CD4-positive, CD25-positive, alpha-beta regulatory T cell (primary cell): ENCODE results near the gene ERF. TPM values are rescaled to one million over a fixed set of nuclear protein-coding genes. Genes with fewer than 3 reads are reported as not detected.
"Not testable (repeated sequence)": the region's sequence is repeated elsewhere in the genome, so short reads cannot be mapped to it uniquely, and the experiment has no call there.

Experiments used
- ATAC-seq, 2 donors: fragments of 150-1000 bp; cut with Tn5 transposase; one replicate each; pipeline ENCODE4 v1.10.0; 2021; ENCODE audit warnings: low read depth in 2 of 2, moderate number of reproducible peaks in 2 of 2, moderate library complexity in 1 of 2
- DNase-seq, 3 donors: peaks; one replicate each; pipeline versions ENCODE4 v3.0.0 to v3.0.0-alpha.2; 2012 to 2022; ENCODE audit warnings: mixed read lengths in 1 of 3
- H3K27ac ChIP-seq: one replicate; pipeline ENCODE4 v1.7.0; 2013; ENCODE audit warnings: mild to moderate bottlenecking, low read length; ENCODE audit not compliant: insufficient read depth, poor library complexity, severe bottlenecking
- H3K27me3 ChIP-seq: one replicate; pipeline ENCODE4 v1.7.0; 2013; ENCODE audit warnings: low read length; ENCODE audit not compliant: control insufficient read depth, insufficient read depth
- H3K36me3 ChIP-seq: one replicate; pipeline ENCODE4 v1.7.0; 2013; ENCODE audit warnings: mild to moderate bottlenecking, low read length, moderate library complexity; ENCODE audit not compliant: control insufficient read depth, insufficient read depth
- H3K4me1 ChIP-seq: 2 replicates; pipeline ENCODE4 v1.7.0; 2013; ENCODE audit warnings: mild to moderate bottlenecking, low read length; ENCODE audit not compliant: insufficient read depth, control insufficient read depth, poor library complexity, severe bottlenecking
- H3K4me3 ChIP-seq: one replicate; pipeline ENCODE4 v1.7.0; 2013; ENCODE audit warnings: low read depth, mild to moderate bottlenecking, low read length, moderate library complexity
- H3K9me3 ChIP-seq, 2 experiments: 1 replicate in 1 of 2; 2 replicates in 1 of 2; pipeline ENCODE4 v1.7.0; 2013; ENCODE audit warnings: low read length in 2 of 2, mild to moderate bottlenecking in 1 of 2, moderate library complexity in 1 of 2; ENCODE audit not compliant: control insufficient read depth in 2 of 2
- H3K27ac Mint-ChIP-seq, 3 donors: one replicate each; pipeline ENCODE4 v1.8.0; 2020 to 2022; ENCODE audit warnings: mild to moderate bottlenecking in 3 of 3, mixed read lengths in 3 of 3, moderate library complexity in 2 of 3
- H3K27me3 Mint-ChIP-seq: one replicate; pipeline ENCODE4 v1.8.0; 2022; ENCODE audit warnings: mild to moderate bottlenecking, mixed read lengths
- H3K36me3 Mint-ChIP-seq: one replicate; pipeline ENCODE4 v1.8.0; 2020; ENCODE audit warnings: mixed read lengths
- H3K4me1 Mint-ChIP-seq, 4 donors: one replicate each; pipeline ENCODE4 v1.8.0; 2020 to 2022; ENCODE audit warnings: mixed read lengths in 4 of 4, mild to moderate bottlenecking in 1 of 4
- H3K4me3 Mint-ChIP-seq, 4 donors: one replicate each; pipeline ENCODE4 v1.8.0; 2020 to 2022; ENCODE audit warnings: mild to moderate bottlenecking in 4 of 4, mixed read lengths in 4 of 4, moderate library complexity in 3 of 4
- H3K9me3 Mint-ChIP-seq, 7 donors: one replicate each; pipeline ENCODE4 v1.8.0; 2020 to 2022; ENCODE audit warnings: mixed read lengths in 7 of 7, mild to moderate bottlenecking in 3 of 7, moderate library complexity in 2 of 7
- polyA plus RNA-seq, 4 donors: library from polyadenylated mRNA; unstranded; fragments of 300-500 nt; fragmentation: Illumina TruSeq; gene quantifications; one replicate each; pipeline ENCODE4 v1.2.3, GENCODE V29; 2021
- total RNA-seq: library from RNA; stranded (reverse); gene quantifications from one replicate; pipeline ENCODE4 v1.2.3, GENCODE V29; 2022

Gene ERF
- total and polyA plus RNA-seq, 5 donors from 2014 or later: 1.4 to 96.4 (median 3.8) TPM

DNA sequence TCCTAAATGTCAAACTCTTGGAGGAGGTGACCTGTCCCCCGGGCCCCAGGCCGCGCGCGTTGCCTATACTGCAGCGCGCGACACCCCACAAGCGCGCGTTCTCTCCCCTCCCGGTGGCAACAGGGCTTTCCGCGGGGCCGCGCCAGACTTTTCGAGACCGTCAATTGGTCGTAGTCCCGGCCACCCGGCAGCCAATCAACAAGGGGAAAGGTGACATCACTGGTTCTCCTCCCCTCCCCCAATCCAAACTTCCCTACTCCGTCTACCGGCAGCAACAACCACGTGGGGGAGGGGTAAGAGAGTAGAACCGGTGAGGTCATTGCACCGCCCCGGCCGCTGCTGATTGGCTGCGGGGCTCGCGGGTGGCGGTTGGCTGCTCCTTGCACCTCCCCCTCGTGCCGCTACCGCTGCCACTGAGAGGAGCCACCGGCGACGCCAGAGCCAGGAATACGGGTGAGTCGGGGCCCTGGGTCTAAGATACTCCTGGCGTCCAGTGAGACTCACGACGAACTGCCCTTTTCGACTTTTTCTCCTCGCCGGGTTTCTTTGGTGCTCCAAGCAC lies 13.3 kb upstream of the ERF start:
- Mint-ChIP-seq H3K9me3 (no peaks in the 10 kb centered on the region), H3K27ac (no peak overlapping the region), H3K27me3 (no peaks in the 10 kb centered on the region), H3K4me1 (peaks cover 0 to 24% (median 16%) of the 10 kb centered on the region in 4 donors), H3K4me3 (no peak overlapping the region), H3K36me3 (no peaks in the 10 kb centered on the region)
- peaks cover 30% of the 10 kb centered on the region for H3K4me1 ChIP-seq
- peak overlapping the region; percentile 99 for H3K27ac ChIP-seq
- ATAC-seq (peak; percentile 59 to 61), DNase-seq (peak; percentile 99 to 100 (median 100))
- no peaks in the 10 kb centered on the region for H3K27me3 ChIP-seq
- no peaks in the 10 kb centered on the region for H3K36me3 ChIP-seq
- H3K4me3 ChIP-seq: peak overlapping the region; percentile 88
- H3K9me3 ChIP-seq: no peaks in the 10 kb centered on the region

DNA sequence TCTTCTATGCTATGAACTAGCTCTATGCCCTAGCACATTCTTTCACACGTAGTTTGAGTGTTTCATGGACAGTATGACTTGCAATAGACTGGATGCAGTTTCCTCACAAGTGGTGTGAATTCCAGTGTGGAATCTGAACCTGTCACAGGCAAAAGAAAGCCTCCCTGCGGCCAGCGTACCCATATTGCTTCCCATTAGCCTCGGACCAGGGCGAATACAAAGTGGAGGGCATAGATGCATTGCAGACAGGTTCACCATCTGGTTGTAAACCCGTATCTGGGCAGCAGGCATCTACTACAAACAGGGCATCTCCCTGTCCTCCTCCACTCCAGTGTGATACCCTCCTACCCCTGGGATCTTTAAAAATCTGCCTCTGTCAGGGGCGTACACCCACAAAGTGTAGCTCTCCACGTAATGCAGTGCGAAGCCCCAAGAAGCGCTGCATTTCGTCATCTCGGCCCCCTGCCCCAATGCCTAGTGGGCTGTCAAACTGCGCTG lies 12.8 kb upstream of the ERF start:
- Histone ChIP-seq H3K27ac (peak overlapping the region; percentile 99), H3K4me1 (peaks cover 30% of the 10 kb centered on the region), H3K4me3 (peak overlapping the region; percentile 75), H3K27me3 (no peaks in the 10 kb centered on the region), H3K36me3 (no peaks in the 10 kb centered on the region), H3K9me3 (no peaks in the 10 kb centered on the region)
- ATAC-seq (no peak), DNase-seq (no peak)
- Mint-ChIP-seq H3K4me3 (no peak overlapping the region), H3K36me3 (no peaks in the 10 kb centered on the region), H3K27ac (no peak overlapping the region), H3K9me3 (no peaks in the 10 kb centered on the region), H3K4me1 (peaks cover 0 to 22% (median 16%) of the 10 kb centered on the region in 4 donors), H3K27me3 (no peaks in the 10 kb centered on the region)

DNA sequence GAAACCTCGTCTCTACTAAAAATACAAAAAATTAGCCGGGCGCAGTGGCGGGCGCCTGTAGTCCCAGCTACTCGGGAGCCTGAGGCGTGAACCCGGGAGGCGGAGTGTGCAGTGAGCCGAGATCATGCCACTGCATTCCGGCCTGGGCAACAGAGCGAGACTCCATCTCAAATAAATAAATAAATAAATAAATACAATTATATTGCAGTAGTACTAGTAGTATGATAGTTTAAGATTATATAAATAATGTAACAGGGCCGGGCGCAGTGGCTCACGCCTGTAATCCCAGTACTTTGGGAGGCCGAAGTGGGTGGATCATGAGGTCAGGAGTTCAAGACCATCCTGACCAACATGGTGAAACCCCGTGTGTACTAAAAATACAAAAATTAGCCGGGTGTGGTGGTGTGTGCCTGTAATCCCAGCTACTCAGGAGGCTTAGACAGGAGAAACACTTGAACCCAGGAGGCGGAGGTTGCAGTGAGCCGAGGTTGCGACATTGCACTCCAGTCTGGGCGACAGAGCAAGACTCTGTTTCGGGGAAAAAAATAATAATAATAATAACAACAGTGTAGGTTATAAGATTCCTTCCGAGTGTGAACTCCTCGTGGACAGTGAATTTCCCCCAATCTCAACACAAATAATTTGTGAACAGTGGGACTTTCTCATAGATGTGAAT lies 12.1 kb upstream of the ERF start:
- not testable (repeated sequence) for H3K9me3 ChIP-seq, H3K27me3 ChIP-seq, DNase-seq, H3K36me3 Mint-ChIP-seq, ATAC-seq, H3K36me3 ChIP-seq, H3K27me3 Mint-ChIP-seq, H3K9me3 Mint-ChIP-seq
- Mint-ChIP-seq H3K4me1 (peaks cover 0 to 22% (median 16%) of the 10 kb centered on the region in 4 donors), H3K4me3 (peak overlapping the region in 1 of 4 donors; percentile 21), H3K27ac (peak overlapping the region in 1 of 3 donors; percentile 52)
- Histone ChIP-seq H3K4me3 (peak overlapping the region; percentile 75), H3K27ac (peak overlapping the region; percentile 99), H3K4me1 (peaks cover 30% of the 10 kb centered on the region)

DNA sequence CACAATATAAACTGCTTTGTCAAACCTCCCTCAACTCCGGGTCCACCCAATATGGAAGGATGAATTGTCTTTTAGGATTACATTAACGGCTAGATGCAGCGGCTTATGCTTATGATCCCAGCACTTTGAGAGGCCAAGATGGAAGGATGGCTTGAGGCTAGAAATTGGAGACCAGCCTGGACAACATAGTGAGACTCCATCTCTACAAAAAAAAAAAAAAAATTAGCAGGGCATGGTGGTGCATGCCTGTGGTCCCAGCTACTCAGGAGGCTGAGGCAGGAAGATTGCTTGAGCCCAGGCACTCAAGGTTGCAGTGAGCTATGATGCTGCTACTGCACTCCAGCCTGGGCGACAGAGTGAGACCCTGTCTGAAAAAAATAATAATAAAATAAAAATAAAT lies 11.2 kb upstream of the ERF start:
- peak overlapping the region in 1 of 3 donors; percentile 1 for H3K27ac Mint-ChIP-seq
- not testable (repeated sequence) for H3K27me3 Mint-ChIP-seq, DNase-seq, H3K36me3 ChIP-seq, H3K9me3 ChIP-seq, H3K4me3 ChIP-seq, ATAC-seq, H3K27me3 ChIP-seq, H3K36me3 Mint-ChIP-seq, H3K27ac ChIP-seq, H3K9me3 Mint-ChIP-seq
- peaks cover 0 to 16% (median 13%) of the 10 kb centered on the region in 4 donors for H3K4me1 Mint-ChIP-seq
- peak overlapping the region in 1 of 4 donors; percentile 2 for H3K4me3 Mint-ChIP-seq
- peaks cover 25% of the 10 kb centered on the region for H3K4me1 ChIP-seq

DNA sequence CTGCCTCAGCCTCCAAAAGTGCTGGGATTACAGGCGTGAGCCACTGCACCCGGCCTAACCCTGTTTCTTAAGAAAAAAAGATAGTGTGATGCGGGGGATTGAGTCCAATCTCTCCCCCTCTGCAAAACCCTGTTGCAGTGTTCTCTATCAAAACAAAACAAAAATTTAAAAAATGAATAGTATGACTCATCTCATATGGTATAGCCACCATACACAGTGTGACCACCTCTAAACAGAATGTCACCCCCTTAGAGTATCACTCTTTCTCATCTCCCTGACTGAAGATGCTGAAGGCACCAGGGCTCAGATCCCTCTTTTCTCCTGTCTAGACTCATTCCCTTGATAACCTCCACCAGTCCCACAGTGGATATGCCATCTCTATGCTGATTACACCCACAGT lies 6.8 kb upstream of the ERF start:
- H3K4me3 Mint-ChIP-seq: peak overlapping the region in 1 of 4 donors; percentile 75
- Histone ChIP-seq H3K36me3 (no peaks in the 10 kb centered on the region), H3K4me1 (no peaks in the 10 kb centered on the region), H3K9me3 (no peaks in the 10 kb centered on the region), H3K4me3 (no peak overlapping the region), H3K27me3 (no peaks in the 10 kb centered on the region), H3K27ac (no peak overlapping the region)
- ATAC-seq (no peak), DNase-seq (no peak)
- no peaks in the 10 kb centered on the region for H3K36me3 Mint-ChIP-seq
- H3K27ac Mint-ChIP-seq: no peak overlapping the region
- peaks cover 0 to under 1% (median 0%) of the 10 kb centered on the region in 4 donors for H3K4me1 Mint-ChIP-seq
- peaks cover under 1% of the 10 kb centered on the region for H3K27me3 Mint-ChIP-seq
- peaks cover 0 to 2% (median 0%) of the 10 kb centered on the region in 7 donors for H3K9me3 Mint-ChIP-seq

DNA sequence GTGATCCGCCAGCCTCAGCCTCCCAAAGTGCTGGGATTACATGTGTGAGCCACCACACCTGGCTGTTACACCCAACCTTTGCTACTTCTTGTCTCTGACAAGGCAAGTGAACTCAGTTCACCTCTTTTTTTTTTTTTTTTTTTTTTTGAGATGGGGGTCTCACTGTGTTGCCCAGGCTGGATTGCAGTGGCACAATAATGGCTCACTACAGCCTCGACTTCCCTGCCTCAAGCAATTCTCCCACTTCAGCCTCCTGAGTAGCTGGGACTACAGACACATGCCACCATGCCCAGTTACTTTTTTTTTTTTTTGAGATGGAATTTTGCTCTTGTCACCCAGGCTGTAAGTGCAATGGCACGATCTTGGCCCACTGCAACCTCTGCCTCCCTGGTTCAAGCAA lies 2.9 kb upstream of the ERF start:
- not testable (repeated sequence) for H3K9me3 Mint-ChIP-seq, H3K27ac Mint-ChIP-seq, H3K9me3 ChIP-seq, H3K27me3 Mint-ChIP-seq, DNase-seq, ATAC-seq, H3K27me3 ChIP-seq, H3K36me3 ChIP-seq, H3K27ac ChIP-seq, H3K36me3 Mint-ChIP-seq, H3K4me3 ChIP-seq
- peaks cover 0 to 14% (median 3%) of the 10 kb centered on the region in 4 donors for H3K4me1 Mint-ChIP-seq
- peaks cover 15% of the 10 kb centered on the region for H3K4me1 ChIP-seq
- H3K4me3 Mint-ChIP-seq: peak overlapping the region in 1 of 4 donors; percentile 49

DNA sequence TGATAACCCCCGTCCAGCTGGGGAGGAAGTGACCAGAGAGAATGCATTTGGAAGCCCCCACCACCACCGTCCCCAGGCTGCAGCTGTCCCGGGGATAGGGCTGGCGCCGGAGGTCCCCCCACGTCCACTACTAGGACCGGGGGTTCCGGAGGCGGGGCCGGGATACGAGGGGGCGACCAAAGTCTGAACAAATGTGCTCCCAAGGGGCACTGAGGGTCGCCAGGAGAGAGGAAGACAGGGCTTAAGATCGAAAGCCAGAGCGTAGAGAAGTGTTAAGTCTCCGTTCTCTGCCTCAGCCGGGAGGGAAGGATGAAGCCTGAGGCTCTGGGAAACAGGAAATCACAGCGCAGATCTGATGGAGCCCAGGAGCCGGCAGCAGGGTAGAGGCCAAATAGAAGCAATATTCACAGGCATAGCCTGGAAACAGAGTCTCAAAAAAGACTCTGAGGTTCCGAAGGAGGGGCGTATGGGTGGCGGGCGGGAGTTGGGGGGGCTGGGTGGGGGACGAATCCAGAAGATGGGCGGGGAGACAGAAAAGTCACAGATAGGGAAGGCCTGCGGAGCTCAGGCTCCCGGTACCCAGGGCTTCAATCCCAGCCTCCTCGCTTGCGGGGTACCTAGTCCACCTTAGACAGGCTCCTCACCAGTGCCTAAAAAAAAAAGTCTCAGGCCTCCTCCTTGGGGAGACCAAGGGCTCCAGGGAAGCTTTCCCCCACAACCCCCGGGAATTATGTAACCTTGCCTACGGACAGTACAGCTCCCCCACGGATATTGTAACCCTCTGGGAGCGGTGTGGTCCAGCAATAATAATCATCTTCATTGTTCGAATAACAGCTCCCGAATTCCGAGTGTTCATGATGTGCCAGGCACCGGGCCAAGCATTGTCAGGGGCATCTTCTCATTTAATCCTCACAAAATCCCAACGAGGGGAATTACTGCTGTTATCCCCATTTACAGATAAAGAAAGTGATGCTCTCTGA lies 1.1 kb upstream of the ERF start:
- peak overlapping the region in 2 of 3 donors; percentile 75 to 90 for H3K27ac Mint-ChIP-seq
- H3K36me3 Mint-ChIP-seq: no peaks in the 10 kb centered on the region
- H3K4me1 ChIP-seq: peaks cover 30% of the 10 kb centered on the region
- H3K9me3 Mint-ChIP-seq: peaks cover 0 to 2% (median 0%) of the 10 kb centered on the region in 7 donors
- H3K4me3 ChIP-seq: peak overlapping the region; percentile 37
- H3K36me3 ChIP-seq: no peaks in the 10 kb centered on the region
- ATAC-seq: no peak
- H3K27ac ChIP-seq: peak overlapping the region; percentile 96
- H3K27me3 ChIP-seq: no peaks in the 10 kb centered on the region
- no peaks in the 10 kb centered on the region for H3K9me3 ChIP-seq
- no peak for DNase-seq
- peaks cover 12% of the 10 kb centered on the region for H3K27me3 Mint-ChIP-seq
- peaks cover 0 to 30% (median 14%) of the 10 kb centered on the region in 4 donors for H3K4me1 Mint-ChIP-seq
- H3K4me3 Mint-ChIP-seq: peak overlapping the region; percentile 80 to 93 (median 88)
